ENCODE measurements around the gene FOXO1.
"Not testable (repeated sequence)": the region's sequence is repeated elsewhere in the genome, so short reads cannot be mapped to it uniquely, and the experiment has no call there.

FOXO1 gene

GRCh38 chr13:40665126-40666044 lies 1.1 kb downstream of the FOXO1 start:
- peak overlapping the region; percentile 88 for H3K4me3 ChIP-seq (ENCODE audit: extremely low read depth, insufficient read depth, low read length, poor library complexity, severe bottlenecking)
- no peaks in the 10 kb centered on the region for H3K36me3 ChIP-seq (ENCODE audit: control insufficient read depth, insufficient read depth, low read length)
- no peaks in the 10 kb centered on the region for H3K9me3 ChIP-seq (ENCODE audit: control insufficient read depth, low read length)
- WGBS, 2 experiments (ENCODE audit: insufficient coverage in 2 of 2): 0% methylated on average over 91 to 94 of the region's 117 CpGs
- peaks cover 15% of the 10 kb centered on the region for H3K4me1 ChIP-seq (ENCODE audit: control insufficient read depth, insufficient read depth, low read length, poor library complexity, severe bottlenecking)
- peak overlapping the region; percentile 10 for H3K27ac ChIP-seq (ENCODE audit: low read depth, low read length, severe bottlenecking)

- no peaks in the 10 kb centered on the region for H3K36me3 ChIP-seq (ENCODE audit: control insufficient read depth, insufficient read depth, low read length)
- peaks cover 13% of the 10 kb centered on the region for H3K4me1 ChIP-seq (ENCODE audit: control insufficient read depth, insufficient read depth, low read length, poor library complexity, severe bottlenecking)
- WGBS, 2 experiments (ENCODE audit: insufficient coverage in 2 of 2): 0 to 1% methylated on average over 38 to 66 of the region's 77 CpGs
- H3K4me3 ChIP-seq (ENCODE audit: extremely low read depth, insufficient read depth, low read length, poor library complexity, severe bottlenecking): peak overlapping the region; percentile 88
- H3K27ac ChIP-seq (ENCODE audit: low read depth, low read length, severe bottlenecking): peak overlapping the region; percentile 52
- H3K9me3 ChIP-seq (ENCODE audit: control insufficient read depth, low read length): no peaks in the 10 kb centered on the region
Observed at GRCh38 chr13:40664350-40665125, 1.9 kb downstream of the FOXO1 start.

- H3K9me3 ChIP-seq (ENCODE audit: control insufficient read depth, low read length); H3K36me3 ChIP-seq (ENCODE audit: control insufficient read depth, insufficient read depth, low read length): not testable (repeated sequence)
- 1 to 5% methylated on average over 17 of the region's 17 CpGs for WGBS, 2 experiments (ENCODE audit: insufficient coverage in 2 of 2)
- peak overlapping the region; percentile 52 for H3K27ac ChIP-seq (ENCODE audit: low read depth, low read length, severe bottlenecking)
- H3K4me3 ChIP-seq (ENCODE audit: extremely low read depth, insufficient read depth, low read length, poor library complexity, severe bottlenecking): peak overlapping the region; percentile 88
- peaks cover 13% of the 10 kb centered on the region for H3K4me1 ChIP-seq (ENCODE audit: control insufficient read depth, insufficient read depth, low read length, poor library complexity, severe bottlenecking)
Observed at GRCh38 chr13:40664100-40664349, 2.4 kb downstream of the FOXO1 start.

GRCh38 chr13:40662866-40663265 lies 3.6 kb downstream of the FOXO1 start:
- peak overlapping the region; percentile 88 for H3K4me3 ChIP-seq (ENCODE audit: extremely low read depth, insufficient read depth, low read length, poor library complexity, severe bottlenecking)
- no peak overlapping the region for H3K27ac ChIP-seq (ENCODE audit: low read depth, low read length, severe bottlenecking)
- no peaks in the 10 kb centered on the region for H3K36me3 ChIP-seq (ENCODE audit: control insufficient read depth, insufficient read depth, low read length)
- no peaks in the 10 kb centered on the region for H3K9me3 ChIP-seq (ENCODE audit: control insufficient read depth, low read length)
- H3K4me1 ChIP-seq (ENCODE audit: control insufficient read depth, insufficient read depth, low read length, poor library complexity, severe bottlenecking): peaks cover 13% of the 10 kb centered on the region

GRCh38 chr13:40661875-40662665 lies 4.4 kb downstream of the FOXO1 start:
- Histone ChIP-seq H3K4me1 (ENCODE audit: control insufficient read depth, insufficient read depth, low read length, poor library complexity, severe bottlenecking) (peaks cover 13% of the 10 kb centered on the region), H3K4me3 (ENCODE audit: extremely low read depth, insufficient read depth, low read length, poor library complexity, severe bottlenecking) (no peak overlapping the region), H3K36me3 (ENCODE audit: control insufficient read depth, insufficient read depth, low read length) (no peaks in the 10 kb centered on the region), H3K9me3 (ENCODE audit: control insufficient read depth, low read length) (no peaks in the 10 kb centered on the region), H3K27ac (ENCODE audit: low read depth, low read length, severe bottlenecking) (no peak overlapping the region)
- WGBS, 2 experiments (ENCODE audit: insufficient coverage in 2 of 2): 96 to 98% methylated on average over 5 to 6 of the region's 10 CpGs

DNA sequence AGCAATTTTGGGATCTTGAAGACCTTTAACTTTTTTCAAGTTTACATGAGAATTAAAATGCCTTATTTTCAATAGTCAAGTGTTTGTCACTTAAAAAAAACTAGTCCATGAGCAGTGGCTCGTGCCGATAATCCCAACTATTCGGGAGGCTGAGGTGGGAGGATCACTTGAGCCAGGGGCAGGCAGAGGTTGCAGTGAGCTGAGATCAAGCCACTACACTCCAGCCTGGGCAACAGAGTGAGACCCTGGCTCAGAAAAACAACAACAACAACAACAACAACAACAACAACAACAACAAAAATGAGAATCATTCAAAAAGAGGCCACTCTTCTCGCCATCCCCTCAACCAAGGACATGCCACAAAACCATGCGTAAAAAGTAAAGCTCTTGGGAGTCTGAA lies 5.7 kb downstream of the FOXO1 start:
- no peak overlapping the region for H3K4me3 ChIP-seq (ENCODE audit: extremely low read depth, insufficient read depth, low read length, poor library complexity, severe bottlenecking)
- H3K4me1 ChIP-seq (ENCODE audit: control insufficient read depth, insufficient read depth, low read length, poor library complexity, severe bottlenecking): peaks cover 13% of the 10 kb centered on the region
- H3K27ac ChIP-seq (ENCODE audit: low read depth, low read length, severe bottlenecking): no peak overlapping the region
- 80 to 100% methylated on average over 2 of the region's 5 CpGs for WGBS, 2 experiments (ENCODE audit: insufficient coverage in 2 of 2)
- no peaks in the 10 kb centered on the region for H3K9me3 ChIP-seq (ENCODE audit: control insufficient read depth, low read length)
- H3K36me3 ChIP-seq (ENCODE audit: control insufficient read depth, insufficient read depth, low read length): no peaks in the 10 kb centered on the region

DNA sequence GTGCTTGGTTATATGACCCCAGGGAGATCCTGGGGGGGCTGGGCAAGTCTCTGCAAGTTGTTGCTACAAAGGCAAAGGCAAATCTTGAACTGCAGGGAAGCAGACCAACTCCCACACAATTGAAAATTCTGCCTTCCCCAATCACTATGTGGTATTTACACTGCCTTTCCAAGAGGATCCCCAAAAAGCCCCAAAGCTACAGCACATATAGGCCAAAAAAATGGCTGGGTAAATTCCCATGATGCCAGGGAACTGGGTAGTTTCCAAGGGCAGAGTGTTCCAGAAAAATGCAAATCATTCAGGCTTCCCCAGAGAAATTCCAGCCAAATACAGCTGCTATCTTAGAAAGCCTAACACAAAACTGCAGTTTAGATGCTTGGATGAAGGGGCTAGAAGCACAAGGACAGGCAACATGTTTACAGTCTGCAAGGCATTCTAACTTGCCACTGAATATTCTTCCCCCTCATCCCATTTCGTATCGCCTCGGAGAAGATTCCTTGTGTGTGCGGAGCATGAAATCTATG lies 6.2 kb downstream of the FOXO1 start:
- Histone ChIP-seq H3K4me1 (ENCODE audit: control insufficient read depth, insufficient read depth, low read length, poor library complexity, severe bottlenecking) (peaks cover 13% of the 10 kb centered on the region), H3K36me3 (ENCODE audit: control insufficient read depth, insufficient read depth, low read length) (no peaks in the 10 kb centered on the region), H3K27ac (ENCODE audit: low read depth, low read length, severe bottlenecking) (no peak overlapping the region), H3K9me3 (ENCODE audit: control insufficient read depth, low read length) (no peaks in the 10 kb centered on the region), H3K4me3 (ENCODE audit: extremely low read depth, insufficient read depth, low read length, poor library complexity, severe bottlenecking) (no peak overlapping the region)
- WGBS, 2 experiments (ENCODE audit: insufficient coverage in 2 of 2): no CpG with 5 or more reads among the region's 4 CpGs

- Histone ChIP-seq H3K27ac (ENCODE audit: low read depth, low read length, severe bottlenecking) (no peak overlapping the region), H3K4me3 (ENCODE audit: extremely low read depth, insufficient read depth, low read length, poor library complexity, severe bottlenecking) (no peak overlapping the region), H3K36me3 (ENCODE audit: control insufficient read depth, insufficient read depth, low read length) (no peaks in the 10 kb centered on the region), H3K4me1 (ENCODE audit: control insufficient read depth, insufficient read depth, low read length, poor library complexity, severe bottlenecking) (peaks cover 7% of the 10 kb centered on the region), H3K9me3 (ENCODE audit: control insufficient read depth, low read length) (no peaks in the 10 kb centered on the region)
- WGBS, 2 experiments (ENCODE audit: insufficient coverage in 2 of 2): 96% methylated on average over 4 of the region's 4 CpGs
Observed at GRCh38 chr13:40657951-40658350, 8.5 kb downstream of the FOXO1 start.

GRCh38 chr13:40657307-40657706 lies 9.1 kb downstream of the FOXO1 start:
- Histone ChIP-seq H3K27ac (ENCODE audit: low read depth, low read length, severe bottlenecking) (no peak overlapping the region), H3K4me3 (ENCODE audit: extremely low read depth, insufficient read depth, low read length, poor library complexity, severe bottlenecking) (no peak overlapping the region), H3K4me1 (ENCODE audit: control insufficient read depth, insufficient read depth, low read length, poor library complexity, severe bottlenecking) (peaks cover under 1% of the 10 kb centered on the region), H3K36me3 (ENCODE audit: control insufficient read depth, insufficient read depth, low read length) (no peaks in the 10 kb centered on the region), H3K9me3 (ENCODE audit: control insufficient read depth, low read length) (no peaks in the 10 kb centered on the region)
- WGBS, 2 experiments (ENCODE audit: insufficient coverage in 2 of 2): 84 to 95% methylated on average over 4 of the region's 5 CpGs

GRCh38 chr13:40656358-40656757 lies 10.1 kb downstream of the FOXO1 start:
- Histone ChIP-seq H3K9me3 (ENCODE audit: control insufficient read depth, low read length) (no peaks in the 10 kb centered on the region), H3K27ac (ENCODE audit: low read depth, low read length, severe bottlenecking) (no peak overlapping the region), H3K4me3 (ENCODE audit: extremely low read depth, insufficient read depth, low read length, poor library complexity, severe bottlenecking) (no peak overlapping the region), H3K36me3 (ENCODE audit: control insufficient read depth, insufficient read depth, low read length) (no peaks in the 10 kb centered on the region), H3K4me1 (ENCODE audit: control insufficient read depth, insufficient read depth, low read length, poor library complexity, severe bottlenecking) (no peaks in the 10 kb centered on the region)
- WGBS, 2 experiments (ENCODE audit: insufficient coverage in 2 of 2): 86% methylated on average over 1 of the region's 1 CpG; no CpG with 5 or more reads in 1 of the 2 experiments

All from mesodermal cell (in vitro differentiated cells).